Measurements from ENCODE around the gene GOLGA6L10. TPM values are rescaled to one million over a fixed set of nuclear protein-coding genes. Genes with fewer than 3 reads are reported as not detected.

Gene GOLGA6L10
- total RNA-seq, 1 experiment from 2014 or later = 2.0 TPM

- Histone ChIP-seq H3K27ac (ENCODE audit: insufficient read length, low read depth, low read length) (no peak overlapping the region), H2BK15ac (ENCODE audit: low read depth, low read length) (no peak overlapping the region), H3K79me2 (ENCODE audit: insufficient read depth, low read length) (no peaks in the 10 kb centered on the region), H3K9me3 (ENCODE audit: control insufficient read depth, low read depth, low read length) (no peaks in the 10 kb centered on the region), H2BK5ac (ENCODE audit: insufficient read length, low read length) (no peak overlapping the region), H3K56ac (ENCODE audit: insufficient read length, low read depth, low read length) (no peak overlapping the region), H3K79me1 (ENCODE audit: insufficient read depth, low read depth, low read length, poor library complexity, severe bottlenecking) (no peaks in the 10 kb centered on the region), H3K4me1 (ENCODE audit: insufficient read depth, low read length) (no peaks in the 10 kb centered on the region), H4K91ac (ENCODE audit: insufficient read length, low read depth, low read length) (no peak overlapping the region), H2BK12ac (ENCODE audit: insufficient read length, low read depth, low read length) (no peak overlapping the region), H3K27me3 (ENCODE audit: insufficient read depth, low read length) (no peaks in the 10 kb centered on the region), H4K20me1 (ENCODE audit: control insufficient read depth, insufficient read depth, insufficient read length) (no peaks in the 10 kb centered on the region), H3T11ph (ENCODE audit: low read length) (no peak overlapping the region), H3K18ac (ENCODE audit: insufficient read length, low read depth, low read length) (no peak overlapping the region), H4K5ac (ENCODE audit: insufficient read length, low read depth, low read length) (no peak overlapping the region), H2AK5ac (ENCODE audit: insufficient read length, low read length) (no peak overlapping the region), H2BK20ac (ENCODE audit: low read depth, low read length, poor library complexity, severe bottlenecking) (no peak overlapping the region), H3K4me2 (ENCODE audit: insufficient read depth, insufficient read length, low read length) (no peak overlapping the region), H3K9ac (ENCODE audit: extremely low read depth, insufficient read length, low read length) (no peak overlapping the region), H3K23me2 (ENCODE audit: insufficient read length, low read depth, low read length, poor library complexity, severe bottlenecking) (no peaks in the 10 kb centered on the region), H3K14ac (ENCODE audit: insufficient read depth, low read length) (no peak overlapping the region), H2BK120ac (ENCODE audit: low read depth, low read length, poor library complexity, severe bottlenecking) (no peak overlapping the region), H3K23ac (ENCODE audit: insufficient read length, low read depth, low read length) (no peak overlapping the region), H4K8ac (replicated peaks; ENCODE audit: insufficient read length, low read depth, low read length) (no peak overlapping the region), H3K4ac (ENCODE audit: low read depth, low read length) (no peak overlapping the region), H2AFZ (ENCODE audit: low read length) (no peak overlapping the region)
- no peaks in the 10 kb centered on the region for H3K4me1 Mint-ChIP-seq
- TF ChIP-seq CTCF (conservative IDR thresholded peaks at IDR 0.05) = no peak
- H3K27me3 Mint-ChIP-seq (ENCODE audit: low read depth) = peaks cover 3% of the 10 kb centered on the region
- DNase-seq = no peak
- H3K36me3 Mint-ChIP-seq (ENCODE audit: insufficient read depth in 1 of 3, low read depth in 3 of 3) = peaks cover 0 to 5% (median 0%) of the 10 kb centered on the region in 3 experiments; a peak in 1 of 7 replicates
- no peak overlapping the region for H3K4me3 Mint-ChIP-seq
- peaks cover 8 to 9% of the 10 kb centered on the region in 2 experiments; a peak in 4 of 5 replicates for H3K9me3 Mint-ChIP-seq
- H3K27ac Mint-ChIP-seq = no peak overlapping the region
- no CpG with 5 or more reads among the region's 2 CpGs for WGBS (ENCODE audit: extremely low coverage, insufficient read length, low lambda C conversion rate)
These were observed 39.5 kb downstream of the GOLGA6L10 start for GRCh38 chr15:82309802-82310201.
